ENCODE results near the gene TTC7B.

TTC7B gene

DNA sequence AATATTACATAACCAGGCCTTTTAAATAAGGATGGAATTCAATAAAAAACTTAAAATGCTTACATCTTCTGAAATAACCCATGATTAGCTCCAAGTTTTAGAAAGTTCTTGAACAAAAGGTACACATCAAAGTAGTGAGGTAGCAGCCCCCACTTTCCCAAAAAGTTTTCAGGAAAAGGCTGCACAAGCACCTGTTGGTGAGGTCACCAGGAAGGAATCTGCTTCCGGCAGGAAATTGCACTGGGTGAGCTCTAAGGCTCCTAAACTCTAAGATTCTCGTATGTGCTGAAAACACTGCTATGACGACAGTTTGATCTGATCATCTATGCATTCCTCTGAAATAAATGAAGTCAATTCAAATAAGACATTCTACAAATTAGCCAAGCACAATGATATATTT, 34.3 kb upstream of the TTC7B start:
- H3K4me1 ChIP-seq (ENCODE audit: insufficient read depth, low read length, severe bottlenecking) = no peaks in the 10 kb centered on the region
- H4K20me1 ChIP-seq (ENCODE audit: insufficient read depth, low read length) = no peaks in the 10 kb centered on the region
- no peaks in the 10 kb centered on the region for H3K79me2 ChIP-seq (ENCODE audit: insufficient read depth, low read length)
- TF ChIP-seq EZH2 (IDR thresholded peaks at IDR 0.05; ENCODE audit: borderline replicate concordance, low read length) (no peak), CTCF (IDR thresholded peaks at IDR 0.05; ENCODE audit: low read length) (no peak)
- no peak overlapping the region for H3K4me3 ChIP-seq (ENCODE audit: low read depth, low read length, poor library complexity, severe bottlenecking)
- H3K9ac ChIP-seq (ENCODE audit: low read length) = no peak overlapping the region
- H3K27me3 ChIP-seq (ENCODE audit: insufficient read depth, low read length) = no peaks in the 10 kb centered on the region
- H3K36me3 ChIP-seq (ENCODE audit: insufficient read depth, low read length) = no peaks in the 10 kb centered on the region
- no peaks in the 10 kb centered on the region for H3F3A ChIP-seq (ENCODE audit: insufficient read depth, low read length)
- no peak overlapping the region for H3K4me2 ChIP-seq (ENCODE audit: low read length)
- no peaks in the 10 kb centered on the region for H3K9me3 ChIP-seq (ENCODE audit: low read length)
- H2AFZ ChIP-seq (ENCODE audit: low read length) = no peak overlapping the region
- no peak overlapping the region for H3K27ac ChIP-seq (ENCODE audit: low read depth, low read length, poor library complexity, severe bottlenecking)
- H3K9me2 ChIP-seq (ENCODE audit: low read depth, low read length) = no peaks in the 10 kb centered on the region

GRCh38 chr14:90849787-90850444, 33.7 kb upstream of the TTC7B start:
- Histone ChIP-seq H3K79me2 (ENCODE audit: insufficient read depth, low read length) (no peaks in the 10 kb centered on the region), H3K36me3 (ENCODE audit: insufficient read depth, low read length) (no peaks in the 10 kb centered on the region), H3K9me3 (ENCODE audit: low read length) (no peaks in the 10 kb centered on the region), H4K20me1 (ENCODE audit: insufficient read depth, low read length) (no peaks in the 10 kb centered on the region), H3K4me2 (ENCODE audit: low read length) (no peak overlapping the region), H3K4me1 (ENCODE audit: insufficient read depth, low read length, severe bottlenecking) (no peaks in the 10 kb centered on the region), H3F3A (ENCODE audit: insufficient read depth, low read length) (no peaks in the 10 kb centered on the region), H2AFZ (ENCODE audit: low read length) (no peak overlapping the region), H3K9me2 (ENCODE audit: low read depth, low read length) (no peaks in the 10 kb centered on the region), H3K4me3 (ENCODE audit: low read depth, low read length, poor library complexity, severe bottlenecking) (no peak overlapping the region), H3K9ac (ENCODE audit: low read length) (no peak overlapping the region), H3K27me3 (ENCODE audit: insufficient read depth, low read length) (no peaks in the 10 kb centered on the region), H3K27ac (ENCODE audit: low read depth, low read length, poor library complexity, severe bottlenecking) (no peak overlapping the region)
- TF ChIP-seq CTCF (IDR thresholded peaks at IDR 0.05; ENCODE audit: low read length) (no peak), EZH2 (IDR thresholded peaks at IDR 0.05; ENCODE audit: borderline replicate concordance, low read length) (no peak)

DNA sequence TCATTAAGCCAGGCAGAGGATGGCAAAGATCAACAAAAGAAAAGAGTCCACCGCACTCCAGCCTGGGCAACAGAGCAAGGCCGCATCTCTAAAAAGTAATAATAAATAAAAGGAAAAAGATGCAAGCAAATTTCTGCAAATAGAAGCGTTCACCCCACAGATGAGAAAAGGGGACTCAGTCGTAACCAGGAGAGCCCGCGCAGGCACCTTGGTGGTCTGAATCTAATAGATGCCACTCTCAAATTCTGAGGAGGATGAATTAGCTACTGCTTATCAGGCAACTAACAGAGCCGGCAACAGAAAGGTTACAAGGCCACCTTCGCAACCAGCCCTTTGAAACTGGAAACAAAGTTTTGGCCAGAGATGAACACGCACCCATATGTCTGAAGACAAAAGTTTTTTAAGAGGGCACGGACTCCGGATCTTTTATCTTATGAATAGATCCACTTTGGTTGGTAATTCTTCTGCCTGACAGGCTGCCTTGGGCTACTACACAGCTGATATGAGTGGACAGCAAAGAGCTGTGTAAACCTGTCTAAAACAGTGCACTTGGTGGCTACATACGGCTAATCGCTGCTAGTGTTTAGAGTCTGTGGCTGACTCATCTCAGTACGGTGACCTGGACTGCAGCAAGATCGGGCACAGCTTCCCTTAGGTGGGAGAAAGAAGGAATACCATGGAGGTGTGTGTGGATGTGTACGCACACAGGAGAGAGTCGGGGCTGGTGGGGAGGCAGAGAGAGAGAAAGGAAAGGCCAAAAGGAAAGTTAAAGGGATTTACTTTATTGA, 32.9 kb upstream of the TTC7B start:
- Histone ChIP-seq H3K27me3 (ENCODE audit: insufficient read depth, low read length) (no peaks in the 10 kb centered on the region), H3K9me2 (ENCODE audit: low read depth, low read length) (no peaks in the 10 kb centered on the region), H3K9me3 (ENCODE audit: low read length) (no peaks in the 10 kb centered on the region), H3K36me3 (ENCODE audit: insufficient read depth, low read length) (no peaks in the 10 kb centered on the region), H2AFZ (ENCODE audit: low read length) (no peak overlapping the region), H3K4me2 (ENCODE audit: low read length) (no peak overlapping the region), H3K27ac (ENCODE audit: low read depth, low read length, poor library complexity, severe bottlenecking) (no peak overlapping the region), H4K20me1 (ENCODE audit: insufficient read depth, low read length) (no peaks in the 10 kb centered on the region), H3F3A (ENCODE audit: insufficient read depth, low read length) (no peaks in the 10 kb centered on the region), H3K4me3 (ENCODE audit: low read depth, low read length, poor library complexity, severe bottlenecking) (no peak overlapping the region), H3K4me1 (ENCODE audit: insufficient read depth, low read length, severe bottlenecking) (no peaks in the 10 kb centered on the region), H3K9ac (ENCODE audit: low read length) (no peak overlapping the region), H3K79me2 (ENCODE audit: insufficient read depth, low read length) (no peaks in the 10 kb centered on the region)
- no peak for TF ChIP-seq EZH2 (IDR thresholded peaks at IDR 0.05; ENCODE audit: borderline replicate concordance, low read length)
- TF ChIP-seq CTCF (IDR thresholded peaks at IDR 0.05; ENCODE audit: low read length) = no peak
